HEK293 (cell line): ENCODE measurements around the gene CARS1.

ENCODE experiments used
- CTCF ChIA-PET: fragments of 350-600 bp; formaldehyde crosslinking; extraction: SDS; loops from one replicate; lab custom pipeline; 2021; ENCODE audit warnings: antibody characterized with exemption; lab: Yijun Ruan, JAX
- POLR2A ChIA-PET: fragments of 300-600 bp; formaldehyde crosslinking; extraction: SDS; loops from one replicate; lab custom pipeline; 2020; ENCODE audit warnings: antibody characterized with exemption, inconsistent platforms; lab: Yijun Ruan, JAX
- H3K27ac ChIP-seq: fragments of 200-500 bp; sonication (Bioruptor generic); 2 replicates; pipeline ENCODE4 v1.5.1; 2014; ENCODE audit warnings: low read depth, low read length, control low read depth, inconsistent platforms; ENCODE audit errors: extremely low read depth
- H3K36me3 ChIP-seq, 2 experiments: fragments of 200-500 bp in 1 of 2; sonication (Bioruptor generic) in 1 of 2; 1 replicate in 1 of 2; 2 replicates in 1 of 2; pipeline ENCODE4 v1.5.1; 2014 to 2017; ENCODE audit warnings: inconsistent platforms in 2 of 2, low read length in 2 of 2; ENCODE audit not compliant: control insufficient read depth in 2 of 2, insufficient read depth in 1 of 2
- H3K4me1 ChIP-seq: fragments of 200-500 bp; sonication (Bioruptor generic); 2 replicates; pipeline ENCODE4 v1.5.1; 2014; ENCODE audit warnings: mild to moderate bottlenecking, low read length, inconsistent platforms; ENCODE audit not compliant: control insufficient read depth, insufficient read depth
- H3K4me3 ChIP-seq: 2 replicates; pipeline ENCODE4 v1.5.1; 2011; ENCODE audit warnings: low read depth, mild to moderate bottlenecking, control low read depth, low read length, moderate library complexity
- H3K9me3 ChIP-seq: fragments of 200-500 bp; sonication (Bioruptor generic); 2 replicates; pipeline ENCODE4 v1.5.1; 2014; ENCODE audit warnings: low read depth, low read length, inconsistent platforms; ENCODE audit not compliant: control insufficient read depth, insufficient read depth
- EGR2 ChIP-seq: fragments of 450-650 bp; formaldehyde crosslinking; IDR thresholded peaks from 2 replicates; pipeline ENCODE4 v1.5.1; 2016; ENCODE audit warnings: low read depth, missing biosample characterization, missing genetic modification characterization
- GFI1B ChIP-seq: fragments of 450-650 bp; formaldehyde crosslinking; IDR thresholded peaks from 2 replicates; pipeline ENCODE4 v1.5.1; 2016; ENCODE audit warnings: missing biosample characterization, missing genetic modification characterization
- GLIS1 ChIP-seq: fragments of 450-650 bp; formaldehyde crosslinking; IDR thresholded peaks from 2 replicates; pipeline ENCODE4 v1.5.1; 2016; ENCODE audit warnings: missing biosample characterization, missing genetic modification characterization
- GLIS2 ChIP-seq: fragments of 450-650 bp; formaldehyde crosslinking; IDR thresholded peaks from 2 replicates; pipeline ENCODE4 v1.5.1; 2016; ENCODE audit warnings: missing biosample characterization, missing genetic modification characterization
- HOXC10 ChIP-seq: sonication (generic); formaldehyde crosslinking; IDR thresholded peaks from 2 replicates; pipeline ENCODE4 v1.8.1; 2023; ENCODE audit warnings: mild to moderate bottlenecking, missing genetic modification reagents
- ZBTB8A ChIP-seq: fragments of 450-650 bp; formaldehyde crosslinking; IDR thresholded peaks from 2 replicates; pipeline ENCODE4 v1.5.1; 2016; ENCODE audit warnings: missing biosample characterization, missing genetic modification characterization
- ZIC2 ChIP-seq: fragments of 450-650 bp; formaldehyde crosslinking; IDR thresholded peaks from 2 replicates; pipeline ENCODE4 v1.5.1; 2016; ENCODE audit warnings: missing biosample characterization, missing genetic modification characterization
- ZNF140 ChIP-seq: fragments of 450-650 bp; formaldehyde crosslinking; IDR thresholded peaks from 2 replicates; pipeline ENCODE4 v1.5.1; 2016; ENCODE audit warnings: missing biosample characterization, missing genetic modification characterization
- ZNF211 ChIP-seq: fragments of 450-650 bp; formaldehyde crosslinking; IDR thresholded peaks from 2 replicates; pipeline ENCODE4 v1.5.1; 2016; ENCODE audit warnings: low read depth, missing biosample characterization, missing genetic modification characterization
- ZNF324 ChIP-seq: fragments of 450-650 bp; formaldehyde crosslinking; IDR thresholded peaks from 2 replicates; pipeline ENCODE4 v1.5.1; 2016; ENCODE audit warnings: missing biosample characterization, missing genetic modification characterization
- ZNF366 ChIP-seq: fragments of 450-650 bp; formaldehyde crosslinking; conservative IDR thresholded peaks from 2 replicates; pipeline ENCODE4 v1.5.1; 2016; ENCODE audit warnings: missing biosample characterization, missing genetic modification characterization
- ZNF48 ChIP-seq: fragments of 450-650 bp; formaldehyde crosslinking; IDR thresholded peaks from 2 replicates; pipeline ENCODE4 v1.5.1; 2016; ENCODE audit warnings: missing biosample characterization, missing genetic modification characterization
- ZNF692 ChIP-seq: fragments of 450-650 bp; formaldehyde crosslinking; IDR thresholded peaks from 2 replicates; pipeline ENCODE4 v1.5.1; 2016; ENCODE audit warnings: missing biosample characterization, missing genetic modification characterization
- ZNF785 ChIP-seq: fragments of 450-650 bp; formaldehyde crosslinking; IDR thresholded peaks from 2 replicates; pipeline ENCODE4 v1.5.1; 2016; ENCODE audit warnings: missing biosample characterization, missing genetic modification characterization
- ZNF830 ChIP-seq: fragments of 450-650 bp; IDR thresholded peaks from 2 replicates; pipeline ENCODE4 v1.5.0; 2018; ENCODE audit warnings: missing biosample characterization, missing genetic modification characterization, low read depth, mild to moderate bottlenecking, moderate library complexity
- ZSCAN30 ChIP-seq: fragments of 450-650 bp; IDR thresholded peaks from 2 replicates; pipeline ENCODE4 v1.5.1; 2018; ENCODE audit warnings: missing biosample characterization, mild to moderate bottlenecking, missing genetic modification characterization, moderate library complexity
- ZSCAN4 ChIP-seq: fragments of 450-650 bp; formaldehyde crosslinking; IDR thresholded peaks from 2 replicates; pipeline ENCODE4 v1.5.1; 2017; ENCODE audit warnings: missing biosample characterization, missing genetic modification characterization
- TF ChIP-seq, protein P1 (sequence below): fragments of 450-650 bp; formaldehyde crosslinking; conservative IDR thresholded peaks from 2 replicates; pipeline ENCODE4 v1.5.1; 2016; ENCODE audit warnings: low read depth, missing biosample characterization, missing genetic modification characterization
- TF ChIP-seq, protein P2 (sequence below): fragments of 450-650 bp; formaldehyde crosslinking; IDR thresholded peaks from 2 replicates; pipeline ENCODE4 v1.5.1; 2016; ENCODE audit warnings: missing biosample characterization, missing genetic modification characterization
- TF ChIP-seq, protein P3 (sequence below): fragments of 450-650 bp; formaldehyde crosslinking; IDR thresholded peaks from 2 replicates; pipeline ENCODE4 v1.5.1; 2017; ENCODE audit warnings: missing biosample characterization, missing genetic modification characterization
- TF ChIP-seq, protein P4 (sequence below): fragments of 450-650 bp; formaldehyde crosslinking; IDR thresholded peaks from 2 replicates; pipeline ENCODE4 v1.5.1; 2016; ENCODE audit warnings: missing biosample characterization, missing genetic modification characterization, borderline replicate concordance

The CARS1 gene

DNA sequence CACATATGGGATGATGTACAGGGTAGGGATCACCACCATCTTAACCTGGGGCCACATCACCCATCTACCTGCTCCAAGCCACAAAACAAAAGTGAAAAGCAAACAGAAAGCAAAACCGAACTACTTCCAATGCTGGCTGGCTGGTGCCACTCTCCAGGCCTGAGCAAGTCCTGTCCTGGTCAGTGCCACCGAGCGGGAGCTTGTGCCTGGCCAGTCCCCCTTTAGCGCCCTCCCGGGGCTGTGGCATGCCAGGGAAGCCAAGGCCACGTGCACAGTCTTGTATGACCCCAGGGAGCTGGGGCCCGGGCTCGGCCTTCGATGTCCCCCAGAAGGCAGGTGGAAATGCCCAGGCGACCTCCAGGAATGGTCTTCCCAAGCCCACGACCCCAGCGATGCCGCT is 47.2 kb downstream of the CARS1 start:
- Histone ChIP-seq H3K4me3 (no peak overlapping the region), H3K36me3 (peaks cover 0 to 75% of the 10 kb centered on the region in 2 experiments; a peak in 2 of 3 replicates), H3K9me3 (no peaks in the 10 kb centered on the region), H3K4me1 (no peaks in the 10 kb centered on the region), H3K27ac (no peak overlapping the region)
- TF ChIP-seq ZNF692 (no peak), HOXC10 (CRISPR knock-in tag) (no peak), ZBTB8A (tag by site-specific recombination) (no peak), ZNF366 (tag by site-specific recombination) (no peak), GLIS1 (tag by site-specific recombination) (no peak), ZNF140 (tag by site-specific recombination) (no peak), ZNF830 (tag by site-specific recombination) (no peak), EGR2 (no peak), ZNF211 (no peak)
- TF ChIP-seq, protein P1, sequence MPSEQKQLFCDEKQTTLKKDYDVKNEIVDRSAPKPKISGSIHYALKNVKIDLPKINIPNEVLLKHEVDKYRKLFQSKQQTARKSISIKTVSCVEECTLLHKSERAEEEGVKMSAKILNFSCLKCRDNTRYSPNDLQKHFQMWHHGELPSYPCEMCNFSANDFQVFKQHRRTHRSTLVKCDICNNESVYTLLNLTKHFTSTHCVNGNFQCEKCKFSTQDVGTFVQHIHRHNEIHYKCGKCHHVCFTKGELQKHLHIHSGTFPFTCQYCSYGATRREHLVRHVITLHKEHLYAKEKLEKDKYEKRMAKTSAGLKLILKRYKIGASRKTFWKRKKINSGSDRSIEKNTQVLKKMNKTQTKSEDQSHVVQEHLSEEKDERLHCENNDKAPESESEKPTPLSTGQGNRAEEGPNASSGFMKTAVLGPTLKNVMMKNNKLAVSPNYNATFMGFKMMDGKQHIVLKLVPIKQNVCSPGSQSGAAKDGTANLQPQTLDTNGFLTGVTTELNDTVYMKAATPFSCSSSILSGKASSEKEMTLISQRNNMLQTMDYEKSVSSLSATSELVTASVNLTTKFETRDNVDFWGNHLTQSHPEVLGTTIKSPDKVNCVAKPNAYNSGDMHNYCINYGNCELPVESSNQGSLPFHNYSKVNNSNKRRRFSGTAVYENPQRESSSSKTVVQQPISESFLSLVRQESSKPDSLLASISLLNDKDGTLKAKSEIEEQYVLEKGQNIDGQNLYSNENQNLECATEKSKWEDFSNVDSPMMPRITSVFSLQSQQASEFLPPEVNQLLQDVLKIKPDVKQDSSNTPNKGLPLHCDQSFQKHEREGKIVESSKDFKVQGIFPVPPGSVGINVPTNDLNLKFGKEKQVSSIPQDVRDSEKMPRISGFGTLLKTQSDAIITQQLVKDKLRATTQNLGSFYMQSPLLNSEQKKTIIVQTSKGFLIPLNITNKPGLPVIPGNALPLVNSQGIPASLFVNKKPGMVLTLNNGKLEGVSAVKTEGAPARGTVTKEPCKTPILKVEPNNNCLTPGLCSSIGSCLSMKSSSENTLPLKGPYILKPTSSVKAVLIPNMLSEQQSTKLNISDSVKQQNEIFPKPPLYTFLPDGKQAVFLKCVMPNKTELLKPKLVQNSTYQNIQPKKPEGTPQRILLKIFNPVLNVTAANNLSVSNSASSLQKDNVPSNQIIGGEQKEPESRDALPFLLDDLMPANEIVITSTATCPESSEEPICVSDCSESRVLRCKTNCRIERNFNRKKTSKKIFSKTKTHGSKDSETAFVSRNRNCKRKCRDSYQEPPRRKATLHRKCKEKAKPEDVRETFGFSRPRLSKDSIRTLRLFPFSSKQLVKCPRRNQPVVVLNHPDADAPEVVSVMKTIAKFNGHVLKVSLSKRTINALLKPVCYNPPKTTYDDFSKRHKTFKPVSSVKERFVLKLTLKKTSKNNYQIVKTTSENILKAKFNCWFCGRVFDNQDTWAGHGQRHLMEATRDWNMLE (tag by site-specific recombination), result no peak
- ChIA-PET POLR2A (no interaction called here), CTCF (interaction anchor here (0.6 kb wide), 1 partner anchor 71 kb away, joined by 3 read pairs; no protein-coding TSS in a partner anchor)

DNA sequence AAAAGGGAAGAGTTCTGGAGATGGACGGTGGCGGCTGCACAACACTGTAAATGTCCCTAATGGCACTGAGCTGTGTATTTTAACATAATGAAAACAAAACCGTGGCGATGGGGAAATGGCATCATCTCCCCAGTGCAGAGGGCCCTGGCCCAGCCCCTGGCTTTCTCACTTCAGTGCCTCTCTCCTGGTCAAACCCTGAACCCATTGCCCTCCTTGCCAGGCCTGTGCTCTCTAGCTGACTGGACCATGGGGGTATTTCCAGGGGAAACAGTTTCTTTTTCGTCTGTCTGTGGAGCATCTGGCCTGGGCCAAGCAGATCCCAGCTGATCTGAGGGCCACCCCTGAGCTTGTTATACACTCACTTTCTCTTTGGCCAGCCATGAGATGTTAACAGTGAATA is 47.7 kb downstream of the CARS1 start:
- CTCF ChIA-PET, result no interaction called here
- Histone ChIP-seq H3K27ac (no peak overlapping the region), H3K4me3 (no peak overlapping the region), H3K36me3 (peaks cover 0 to 72% of the 10 kb centered on the region in 2 experiments; a peak in 2 of 3 replicates), H3K4me1 (no peaks in the 10 kb centered on the region), H3K9me3 (no peaks in the 10 kb centered on the region)
- POLR2A ChIA-PET, result no interaction called here
- no peak for TF ChIP-seq ZNF785 (tag by site-specific recombination)
- no peak for TF ChIP-seq GFI1B (tag by site-specific recombination)
- TF ChIP-seq ZSCAN30 (tag by site-specific recombination), result no peak
- TF ChIP-seq ZSCAN4, result no peak
- TF ChIP-seq, protein P2, sequence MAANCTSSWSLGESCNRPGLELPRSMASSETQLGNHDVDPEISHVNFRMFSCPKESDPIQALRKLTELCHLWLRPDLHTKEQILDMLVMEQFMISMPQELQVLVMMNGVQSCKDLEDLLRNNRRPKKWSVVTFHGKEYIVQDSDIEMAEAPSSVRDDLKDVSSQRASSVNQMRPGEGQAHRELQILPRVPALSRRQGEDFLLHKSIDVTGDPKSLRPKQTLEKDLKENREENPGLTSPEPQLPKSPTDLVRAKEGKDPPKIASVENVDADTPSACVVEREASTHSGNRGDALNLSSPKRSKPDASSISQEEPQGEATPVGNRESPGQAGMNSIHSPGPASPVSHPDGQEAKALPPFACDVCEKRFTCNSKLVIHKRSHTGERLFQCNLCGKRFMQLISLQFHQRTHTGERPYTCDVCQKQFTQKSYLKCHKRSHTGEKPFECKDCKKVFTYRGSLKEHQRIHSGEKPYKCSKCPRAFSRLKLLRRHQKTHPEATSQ, result no peak
- no peak for TF ChIP-seq ZIC2
- TF ChIP-seq, protein P3, sequence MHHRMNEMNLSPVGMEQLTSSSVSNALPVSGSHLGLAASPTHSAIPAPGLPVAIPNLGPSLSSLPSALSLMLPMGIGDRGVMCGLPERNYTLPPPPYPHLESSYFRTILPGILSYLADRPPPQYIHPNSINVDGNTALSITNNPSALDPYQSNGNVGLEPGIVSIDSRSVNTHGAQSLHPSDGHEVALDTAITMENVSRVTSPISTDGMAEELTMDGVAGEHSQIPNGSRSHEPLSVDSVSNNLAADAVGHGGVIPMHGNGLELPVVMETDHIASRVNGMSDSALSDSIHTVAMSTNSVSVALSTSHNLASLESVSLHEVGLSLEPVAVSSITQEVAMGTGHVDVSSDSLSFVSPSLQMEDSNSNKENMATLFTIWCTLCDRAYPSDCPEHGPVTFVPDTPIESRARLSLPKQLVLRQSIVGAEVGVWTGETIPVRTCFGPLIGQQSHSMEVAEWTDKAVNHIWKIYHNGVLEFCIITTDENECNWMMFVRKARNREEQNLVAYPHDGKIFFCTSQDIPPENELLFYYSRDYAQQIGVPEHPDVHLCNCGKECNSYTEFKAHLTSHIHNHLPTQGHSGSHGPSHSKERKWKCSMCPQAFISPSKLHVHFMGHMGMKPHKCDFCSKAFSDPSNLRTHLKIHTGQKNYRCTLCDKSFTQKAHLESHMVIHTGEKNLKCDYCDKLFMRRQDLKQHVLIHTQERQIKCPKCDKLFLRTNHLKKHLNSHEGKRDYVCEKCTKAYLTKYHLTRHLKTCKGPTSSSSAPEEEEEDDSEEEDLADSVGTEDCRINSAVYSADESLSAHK (tag by site-specific recombination), result no peak
- TF ChIP-seq ZNF140 (tag by site-specific recombination), result no peak
- TF ChIP-seq GLIS2 (tag by site-specific recombination), result no peak
- TF ChIP-seq, protein P4, sequence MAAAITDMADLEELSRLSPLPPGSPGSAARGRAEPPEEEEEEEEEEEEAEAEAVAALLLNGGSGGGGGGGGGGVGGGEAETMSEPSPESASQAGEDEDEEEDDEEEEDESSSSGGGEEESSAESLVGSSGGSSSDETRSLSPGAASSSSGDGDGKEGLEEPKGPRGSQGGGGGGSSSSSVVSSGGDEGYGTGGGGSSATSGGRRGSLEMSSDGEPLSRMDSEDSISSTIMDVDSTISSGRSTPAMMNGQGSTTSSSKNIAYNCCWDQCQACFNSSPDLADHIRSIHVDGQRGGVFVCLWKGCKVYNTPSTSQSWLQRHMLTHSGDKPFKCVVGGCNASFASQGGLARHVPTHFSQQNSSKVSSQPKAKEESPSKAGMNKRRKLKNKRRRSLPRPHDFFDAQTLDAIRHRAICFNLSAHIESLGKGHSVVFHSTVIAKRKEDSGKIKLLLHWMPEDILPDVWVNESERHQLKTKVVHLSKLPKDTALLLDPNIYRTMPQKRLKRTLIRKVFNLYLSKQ (tag by site-specific recombination), result no peak
- no peak for TF ChIP-seq ZNF324 (tag by site-specific recombination)
- TF ChIP-seq ZNF48, result no peak
